ENCODE measurements around the gene SYNGR2. TPM values are rescaled to one million over a fixed set of nuclear protein-coding genes. Genes with fewer than 3 reads are reported as not detected.

Gene SYNGR2
- total and polyA plus RNA-seq, 2 donors (not counting 3 experiments of a cell fraction or from before 2014, with no cell fraction given), result 65.9 to 281 TPM

DNA sequence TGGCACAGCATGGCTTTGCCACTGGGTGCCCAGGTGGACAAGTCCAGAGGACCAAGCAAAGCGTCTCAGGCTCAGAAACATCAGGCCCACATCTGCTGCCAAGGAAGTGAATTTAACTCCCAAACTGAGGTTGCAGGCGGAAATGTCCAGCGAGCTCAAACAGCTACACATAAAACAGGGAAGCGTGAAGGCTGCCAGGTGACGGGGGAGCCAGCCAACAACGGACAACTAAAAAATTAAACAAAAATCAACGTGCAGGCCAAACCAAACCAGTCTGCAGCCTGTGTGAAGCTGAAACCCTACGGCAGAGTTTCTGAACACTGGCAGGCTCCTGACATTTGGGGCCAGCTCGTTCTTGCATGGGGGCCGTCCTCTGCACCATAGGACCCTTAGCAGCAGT lies 16.0 kb downstream of the SYNGR2 start:
- DNase-seq (ENCODE audit: low read depth, low spot score), result no peak
- no peak overlapping the region for H2AFZ ChIP-seq (ENCODE audit: low read depth, low read length)
- intact Hi-C loops (cut with micrococcal nuclease), result no loop called here
- no TSS peak for BruUV-seq (replicated peaks)
- POLR2A ChIA-PET, result no interaction called here
- no peaks in the 10 kb centered on the region for H4K20me1 ChIP-seq (replicated peaks; ENCODE audit: control insufficient read depth, extremely low read depth, insufficient read depth, low read length)
- no peak for FAIRE-seq
- H3K27me3 ChIP-seq (ENCODE audit: control insufficient read depth in 2 of 2, insufficient read depth in 2 of 2, low read length in 2 of 2), result no peaks in the 10 kb centered on the region
- no peaks in the 10 kb centered on the region for H3K9me3 ChIP-seq (replicated peaks; ENCODE audit: control insufficient read depth, insufficient read depth, low read length)
- H3K4me3 ChIP-seq (replicated peaks in 1 of 3; ENCODE audit: insufficient read depth in 1 of 3, low read depth in 1 of 3, low read length in 3 of 3), result no peak overlapping the region
- no peak overlapping the region for H3K27ac ChIP-seq (ENCODE audit: insufficient read depth, low read depth, low read length)
- no peaks in the 10 kb centered on the region for H3K9me1 ChIP-seq (replicated peaks; ENCODE audit: control insufficient read depth, extremely low read depth, insufficient read depth, low read length)
- no peaks in the 10 kb centered on the region for H3K36me3 ChIP-seq (ENCODE audit: control insufficient read depth in 2 of 2, extremely low read depth in 1 of 2, insufficient read depth in 2 of 2, low read length in 2 of 2)
- H3K79me2 ChIP-seq (ENCODE audit: control insufficient read depth, insufficient read depth, low read length), result peaks cover 19% of the 10 kb centered on the region
- TF ChIP-seq, protein P1, sequence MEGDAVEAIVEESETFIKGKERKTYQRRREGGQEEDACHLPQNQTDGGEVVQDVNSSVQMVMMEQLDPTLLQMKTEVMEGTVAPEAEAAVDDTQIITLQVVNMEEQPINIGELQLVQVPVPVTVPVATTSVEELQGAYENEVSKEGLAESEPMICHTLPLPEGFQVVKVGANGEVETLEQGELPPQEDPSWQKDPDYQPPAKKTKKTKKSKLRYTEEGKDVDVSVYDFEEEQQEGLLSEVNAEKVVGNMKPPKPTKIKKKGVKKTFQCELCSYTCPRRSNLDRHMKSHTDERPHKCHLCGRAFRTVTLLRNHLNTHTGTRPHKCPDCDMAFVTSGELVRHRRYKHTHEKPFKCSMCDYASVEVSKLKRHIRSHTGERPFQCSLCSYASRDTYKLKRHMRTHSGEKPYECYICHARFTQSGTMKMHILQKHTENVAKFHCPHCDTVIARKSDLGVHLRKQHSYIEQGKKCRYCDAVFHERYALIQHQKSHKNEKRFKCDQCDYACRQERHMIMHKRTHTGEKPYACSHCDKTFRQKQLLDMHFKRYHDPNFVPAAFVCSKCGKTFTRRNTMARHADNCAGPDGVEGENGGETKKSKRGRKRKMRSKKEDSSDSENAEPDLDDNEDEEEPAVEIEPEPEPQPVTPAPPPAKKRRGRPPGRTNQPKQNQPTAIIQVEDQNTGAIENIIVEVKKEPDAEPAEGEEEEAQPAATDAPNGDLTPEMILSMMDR (IDR thresholded peaks at IDR 0.05; ENCODE audit: extremely low read depth in 1 of 2, insufficient read depth in 1 of 2, low read depth in 1 of 2, low read length in 2 of 2), result no peak
- TF ChIP-seq GATA2 (IDR thresholded peaks at IDR 0.05; ENCODE audit: insufficient read depth, insufficient read length, low read depth, low read length) (no peak), JUN (IDR thresholded peaks at IDR 0.05; ENCODE audit: borderline replicate concordance, insufficient read depth, insufficient read length, low read depth) (no peak), POLR2AphosphoS5 (IDR thresholded peaks at IDR 0.05; ENCODE audit: insufficient read depth, low read depth, low read length) (no peak), FOS (IDR thresholded peaks at IDR 0.05; ENCODE audit: borderline replicate concordance, insufficient read depth, low read length) (no peak), POLR2A (IDR thresholded peaks at IDR 0.05; ENCODE audit: low read depth, low read length) (no peak), EZH2 (IDR thresholded peaks at IDR 0.05; ENCODE audit: borderline replicate concordance, low read depth, low read length, severe bottlenecking) (no peak), MYC (IDR thresholded peaks at IDR 0.05; ENCODE audit: low read depth, low read length) (no peak)
- TF ChIP-seq, protein P2, sequence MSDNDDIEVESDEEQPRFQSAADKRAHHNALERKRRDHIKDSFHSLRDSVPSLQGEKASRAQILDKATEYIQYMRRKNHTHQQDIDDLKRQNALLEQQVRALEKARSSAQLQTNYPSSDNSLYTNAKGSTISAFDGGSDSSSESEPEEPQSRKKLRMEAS (IDR thresholded peaks at IDR 0.05; ENCODE audit: insufficient read depth, insufficient read length), result no peak
- H3K4me1 ChIP-seq (ENCODE audit: control insufficient read depth, extremely low read depth, insufficient read depth, low read length), result peaks cover 11% of the 10 kb centered on the region
- dilution Hi-C loops (cut with MboI; ENCODE audit: extremely low pct_ligation_motif_present, low sequenced_read_pairs), result no loop called here
- CTCF ChIA-PET, result interaction anchor here (1.1 to 3.3 kb wide), 2 partner anchors 10 to 65 kb away, joined by 3 to 24 read pairs; no protein-coding TSS in a partner anchor
- no peak overlapping the region for H3K9ac ChIP-seq (replicated peaks; ENCODE audit: extremely low read depth, insufficient read depth, low read length)
- H3K4me2 ChIP-seq (ENCODE audit: insufficient read depth, low read length), result no peak overlapping the region

All from endothelial cell of umbilical vein (primary cell).